GM12878 (cell line): ENCODE results near the gene CCDC136. TPM values are rescaled to one million over a fixed set of nuclear protein-coding genes. Genes with fewer than 3 reads are reported as not detected.

ENCODE experiments used
- ATAC-seq: fragments of 200-7000 bp; cut with Tn5 transposase; 3 replicates; pipeline ENCODE4 v1.9.1; 2020; ENCODE audit warnings: mild to moderate bottlenecking, moderate library complexity
- BruUV-seq: library from RNA; stranded (reverse); fragments of 400-500 nt; replicated peaks from 2 replicates; lab custom pipeline; 2021; lab: Mats Ljungman, UMichigan
- CTCF ChIA-PET: fragments of 300-600 bp; sonication (Branson Sonifier 250); formaldehyde crosslinking; extraction: SDS; loops from one replicate; lab custom pipeline; 2021; ENCODE audit warnings: inconsistent platforms; lab: Yijun Ruan, JAX
- POLR2A ChIA-PET: fragments of 350-600 bp; formaldehyde crosslinking; extraction: SDS; loops from one replicate; lab custom pipeline; 2021; ENCODE audit warnings: inconsistent platforms; lab: Charles Lee
- RAD21 ChIA-PET: fragments of 300-600 bp; sonication (Branson Sonifier 250); formaldehyde crosslinking; loops from one replicate; lab custom pipeline; 2023; ENCODE audit warnings: antibody characterized with exemption; ENCODE audit not compliant: unreplicated experiment; lab: Charles Lee
- SMC1A ChIA-PET: fragments of 300-600 bp; sonication (Branson Sonifier 250); formaldehyde crosslinking; loops from one replicate; lab custom pipeline; 2023; ENCODE audit not compliant: unreplicated experiment, uncharacterized antibody; lab: Charles Lee
- DNase-seq: peaks from one replicate; pipeline ENCODE4 v3.0.0-alpha.2; 2011; ENCODE audit warnings: low read depth, low spot score
- FAIRE-seq: peaks from 3 replicates; lab custom pipeline; 2011; peaks lifted over from hg19 to GRCh38; lab: Jason Lieb, UNC
- H2AFZ ChIP-seq: 2 replicates; pipeline ENCODE4 v1.6.0; 2011; ENCODE audit warnings: low read depth, low read length, control low read depth; ENCODE audit not compliant: control insufficient read depth
- H3K27ac ChIP-seq: 2 replicates; pipeline ENCODE4 v1.5.1; 2011; ENCODE audit warnings: control low read depth; ENCODE audit not compliant: control insufficient read depth, insufficient read depth
- H3K27me3 ChIP-seq, 2 experiments: replicated peaks in 1 of 2; 2 replicates each; pipeline versions ENCODE4 v1.6.0 to v1.6.1; 2011; ENCODE audit warnings: low read length in 1 of 2; ENCODE audit not compliant: control insufficient read depth in 2 of 2, insufficient read depth in 2 of 2
- H3K36me3 ChIP-seq, 2 experiments: 2 replicates each; pipeline ENCODE4 v1.5.1; 2011; ENCODE audit warnings: low read length in 1 of 2; ENCODE audit not compliant: control insufficient read depth in 2 of 2, insufficient read depth in 2 of 2
- H3K4me1 ChIP-seq: 2 replicates; pipeline ENCODE4 v1.6.1; 2011; ENCODE audit warnings: mild to moderate bottlenecking, low read length, moderate library complexity, mixed read lengths; ENCODE audit not compliant: control insufficient read depth, insufficient read depth
- H3K4me2 ChIP-seq: 2 replicates; pipeline ENCODE4 v1.6.0; 2011; ENCODE audit warnings: control low read depth; ENCODE audit not compliant: control insufficient read depth, insufficient read depth
- H3K4me3 ChIP-seq: fragments of 200-600 bp; sonication (generic); 2 replicates; pipeline ENCODE4 v1.5.1; 2016
- H3K79me2 ChIP-seq: 2 replicates; pipeline ENCODE4 v1.6.0; 2011; ENCODE audit warnings: low read length; ENCODE audit not compliant: control insufficient read depth, insufficient read depth
- H3K9ac ChIP-seq: 2 replicates; pipeline ENCODE4 v1.8.0; 2011; ENCODE audit warnings: low read length, control low read depth, mixed read lengths; ENCODE audit not compliant: control insufficient read depth, insufficient read depth
- H3K9me3 ChIP-seq: replicated peaks from 3 replicates; pipeline ENCODE4 v1.5.1; 2011; ENCODE audit warnings: mild to moderate bottlenecking, low read length; ENCODE audit not compliant: control insufficient read depth, insufficient read depth
- H4K20me1 ChIP-seq: 2 replicates; pipeline ENCODE4 v1.6.0; 2011; ENCODE audit not compliant: control insufficient read depth, insufficient read depth
- EP300 ChIP-seq, 2 experiments: fragments of 150-350 bp in 1 of 2; IDR thresholded peaks; 2 replicates each; pipeline ENCODE4 v1.6.1; 2011 to 2012; ENCODE audit warnings: low read depth in 2 of 2, low read length in 2 of 2, borderline replicate concordance in 1 of 2, improper control_type of control experiment in 1 of 2, inconsistent platforms in 1 of 2; ENCODE audit not compliant: control insufficient read depth in 1 of 2
- ETV6 ChIP-seq, 2 experiments: fragments of 450-650 bp in 1 of 2; IDR thresholded peaks in 1 of 2; conservative IDR thresholded peaks in 1 of 2; 2 replicates each; pipeline ENCODE4 v1.6.1; 2014; ENCODE audit warnings: antibody characterized with exemption in 1 of 2, borderline replicate concordance in 1 of 2, low read depth in 1 of 2, mild to moderate bottlenecking in 1 of 2, moderate library complexity in 1 of 2
- MYB ChIP-seq: fragments of 150-350 bp; IDR thresholded peaks from 2 replicates; pipeline ENCODE4 v1.6.1; 2014; ENCODE audit warnings: mild to moderate bottlenecking, low read depth, low read length, borderline replicate concordance
- NR2C1 ChIP-seq: fragments of 450-650 bp; IDR thresholded peaks from 2 replicates; pipeline ENCODE4 v1.6.1; 2017; ENCODE audit warnings: antibody characterized with exemption, mild to moderate bottlenecking, moderate library complexity
- RUNX3 ChIP-seq: IDR thresholded peaks from 2 replicates; pipeline ENCODE4 v1.6.1; 2012; ENCODE audit warnings: low read length, inconsistent platforms
- STAT1 ChIP-seq: fragments of 450-650 bp; conservative IDR thresholded peaks from 2 replicates; pipeline ENCODE4 v1.6.1; 2014; ENCODE audit warnings: antibody characterized with exemption, mild to moderate bottlenecking
- WRNIP1 ChIP-seq: IDR thresholded peaks from 2 replicates; pipeline ENCODE4 v1.6.1; 2011; ENCODE audit warnings: low read depth, low read length, improper control_type of control experiment, borderline replicate concordance
- ZNF274 ChIP-seq: IDR thresholded peaks from one replicate; pipeline ENCODE4 v1.8.0; 2011; ENCODE audit not compliant: insufficient read length, insufficient read depth
- ZSCAN29 ChIP-seq: fragments of 450-650 bp; IDR thresholded peaks from 2 replicates; pipeline ENCODE4 v1.6.1; 2017; ENCODE audit warnings: mild to moderate bottlenecking, moderate library complexity
- ZZZ3 ChIP-seq: IDR thresholded peaks from 2 replicates; pipeline ENCODE4 v1.6.1; 2011; ENCODE audit warnings: low read depth; ENCODE audit not compliant: control insufficient read depth, insufficient read length
- WGBS: methylation state at CpG from one replicate; pipeline ENCODE4 v1.1.6; 2016; ENCODE audit warnings: low lambda C conversion rate; ENCODE audit not compliant: insufficient replicate concordance, insufficient coverage; ENCODE audit errors: missing lambda C conversion rate; 5-methylcytosine and 5-hydroxymethylcytosine counted together
- in situ Hi-C: fragments of 300-500 bp; cut with MboI; formaldehyde crosslinking; loops from 9 replicates; pipeline ENCODE4 v1.14.3; 2018; ENCODE audit warnings: mixed read lengths
- intact Hi-C: fragments of 100-400 bp; cut with micrococcal nuclease; formaldehyde crosslinking; loops from one replicate; pipeline ENCODE4 v1.14.2; 2022; ENCODE audit not compliant: unreplicated experiment
- polyA plus RNA-seq, 11 experiments: library from polyadenylated mRNA; depleted of rRNA in 4 of 11; unstranded in 6 of 11; stranded (reverse) in 5 of 11; fragments of >200 nt; fragmentation: Nextera tagmentation in 4 of 11; fragmentation: Illumina TruSeq in 1 of 11; extraction: Ambion mirVana in 4 of 11; extraction: Trizol in 1 of 11; gene quantifications; 1 replicate in 1 of 11; 2 replicates in 10 of 11; pipeline versions ENCODE4 v1.2.1 to v1.2.3, GENCODE V29; 2011 to 2016; ENCODE audit warnings: inconsistent platforms in 2 of 11, missing spikeins in 2 of 11, low read depth in 1 of 11
- total RNA-seq, 4 experiments: library from RNA; depleted of rRNA in 3 of 4; stranded (reverse); fragments of >200 nt in 3 of 4; fragmentation: Illumina TruSeq in 1 of 4; extraction: Trizol in 1 of 4; gene quantifications; 2 replicates each; pipeline versions ENCODE4 v1.2.1 to v1.2.3, GENCODE V29; 2013 to 2021
- TF ChIP-seq, protein P1 (sequence below): fragments of 450-650 bp; IDR thresholded peaks from 2 replicates; pipeline ENCODE4 v1.6.1; 2018; ENCODE audit warnings: borderline replicate concordance, mild to moderate bottlenecking; ENCODE audit not compliant: partially characterized antibody

CCDC136 gene
- total and polyA plus RNA-seq, 10 of the 15 experiments (the other 5 are each of a cell fraction or from before 2014, with no cell fraction given): 0.32 to 4.8 (median 1.5) TPM

GRCh38 chr7:128843938-128844621 is 52.3 kb downstream of the CCDC136 start (continued):
- no peak for TF ChIP-seq MYB

GRCh38 chr7:128844777-128845311 is 53.1 kb downstream of the CCDC136 start:
- RAD21 ChIA-PET: no interaction called here
- no peaks in the 10 kb centered on the region; a peak in 1 of 4 replicates for H3K27me3 ChIP-seq
- WGBS: 52% methylated on average over 25 of the region's 25 CpGs

More at GRCh38 chr7:128844777-128845311, 53.1 kb downstream of the CCDC136 start:
- no peaks in the 10 kb centered on the region for H3K36me3 ChIP-seq
- H3K27ac ChIP-seq: no peak overlapping the region
- FAIRE-seq (no peak), DNase-seq (no peak), ATAC-seq (no peak)
- SMC1A ChIA-PET: no interaction called here
- no peaks in the 10 kb centered on the region; the same call in 1 of the 2 replicates for H3K4me1 ChIP-seq
- CTCF ChIA-PET: interaction anchor here (2.0 kb wide), 1 partner anchor 39 kb away, joined by 6 read pairs; no protein-coding TSS in a partner anchor
- H3K9me3 ChIP-seq: no peaks in the 10 kb centered on the region
- TF ChIP-seq, protein P1, sequence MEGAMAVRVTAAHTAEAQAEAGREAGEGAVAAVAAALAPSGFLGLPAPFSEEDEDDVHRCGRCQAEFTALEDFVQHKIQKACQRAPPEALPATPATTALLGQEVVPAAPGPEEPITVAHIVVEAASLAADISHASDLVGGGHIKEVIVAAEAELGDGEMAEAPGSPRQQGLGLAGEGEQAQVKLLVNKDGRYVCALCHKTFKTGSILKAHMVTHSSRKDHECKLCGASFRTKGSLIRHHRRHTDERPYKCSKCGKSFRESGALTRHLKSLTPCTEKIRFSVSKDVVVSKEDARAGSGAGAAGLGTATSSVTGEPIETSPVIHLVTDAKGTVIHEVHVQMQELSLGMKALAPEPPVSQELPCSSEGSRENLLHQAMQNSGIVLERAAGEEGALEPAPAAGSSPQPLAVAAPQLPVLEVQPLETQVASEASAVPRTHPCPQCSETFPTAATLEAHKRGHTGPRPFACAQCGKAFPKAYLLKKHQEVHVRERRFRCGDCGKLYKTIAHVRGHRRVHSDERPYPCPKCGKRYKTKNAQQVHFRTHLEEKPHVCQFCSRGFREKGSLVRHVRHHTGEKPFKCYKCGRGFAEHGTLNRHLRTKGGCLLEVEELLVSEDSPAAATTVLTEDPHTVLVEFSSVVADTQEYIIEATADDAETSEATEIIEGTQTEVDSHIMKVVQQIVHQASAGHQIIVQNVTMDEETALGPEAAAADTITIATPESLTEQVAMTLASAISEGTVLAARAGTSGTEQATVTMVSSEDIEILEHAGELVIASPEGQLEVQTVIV: no peak
- no peak for TF ChIP-seq ZZZ3
- no peak for TF ChIP-seq STAT1
- no peak for TF ChIP-seq ETV6 (conservative IDR thresholded peaks at IDR 0.05 in 1 of 2, IDR thresholded peaks at IDR 0.05 in 1 of 2; ENCODE audit: borderline replicate concordance in 1 of 2, low read depth in 1 of 2)
- TF ChIP-seq EP300 (IDR thresholded peaks at IDR 0.05; ENCODE audit: borderline replicate concordance in 1 of 2, control insufficient read depth in 1 of 2, low read depth in 2 of 2, low read length in 2 of 2): no peak
- no peak for TF ChIP-seq NR2C1
- no peak for TF ChIP-seq WRNIP1
- no peak for TF ChIP-seq ZNF274
- TF ChIP-seq ZSCAN29: no peak
- no peak for TF ChIP-seq RUNX3
- POLR2A ChIA-PET: no interaction called here
- no peak overlapping the region for H3K4me3 ChIP-seq
- H4K20me1 ChIP-seq: no peaks in the 10 kb centered on the region
- intact Hi-C loops (no loop called here), in situ Hi-C loops (no loop called here)
- H2AFZ ChIP-seq: no peak overlapping the region
- H3K9ac ChIP-seq: no peak overlapping the region
- no peak overlapping the region for H3K4me2 ChIP-seq
- no peaks in the 10 kb centered on the region for H3K79me2 ChIP-seq
- no TSS peak for BruUV-seq
